ENCODE measurements around the gene KCNN3. TPM values are rescaled to one million over a fixed set of nuclear protein-coding genes. Genes with fewer than 3 reads are reported as not detected.

Gene KCNN3
- total RNA-seq, 4 donors from 2014 or later = under 0.01 to 0.57 (median 0.08) TPM

- TF ChIP-seq CTCF (IDR thresholded peaks at IDR 0.05; ENCODE audit: low read depth) = no peak
These were observed 105.3 kb downstream of the KCNN3 start for GRCh38 chr1:154764773-154765172.

- no peak for TF ChIP-seq CTCF (IDR thresholded peaks at IDR 0.05; ENCODE audit: low read depth)
These were observed 105.9 kb downstream of the KCNN3 start for GRCh38 chr1:154764181-154764580.

DNA sequence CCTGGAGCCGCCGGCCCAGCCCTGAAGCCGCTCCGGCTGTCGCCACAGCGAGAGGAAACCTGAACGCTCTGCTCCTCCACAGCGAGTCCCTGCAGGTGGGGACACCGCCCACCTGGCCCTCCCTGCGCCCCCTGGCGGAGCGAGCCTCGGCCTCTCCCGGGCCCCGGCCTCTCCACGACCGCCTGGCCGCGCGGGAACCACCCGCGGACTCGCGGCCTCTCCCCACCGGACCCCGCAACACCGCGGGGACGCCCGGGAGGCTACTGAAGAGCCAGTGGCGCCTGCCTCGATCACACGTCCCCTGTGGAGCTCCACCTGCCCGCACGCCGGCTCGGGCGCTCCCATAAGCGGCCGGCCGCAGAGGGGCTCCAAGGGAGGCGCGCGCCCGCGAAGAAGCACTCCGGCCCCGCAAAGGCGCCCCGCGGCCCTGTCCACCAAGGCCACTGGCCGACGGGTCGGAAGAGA, 109.6 kb downstream of the KCNN3 start:
- TF ChIP-seq CTCF (IDR thresholded peaks at IDR 0.05; ENCODE audit: low read depth) = no peak

GRCh38 chr1:154759793-154760192, 110.3 kb downstream of the KCNN3 start:
- no peak for TF ChIP-seq CTCF (IDR thresholded peaks at IDR 0.05; ENCODE audit: low read depth)

DNA sequence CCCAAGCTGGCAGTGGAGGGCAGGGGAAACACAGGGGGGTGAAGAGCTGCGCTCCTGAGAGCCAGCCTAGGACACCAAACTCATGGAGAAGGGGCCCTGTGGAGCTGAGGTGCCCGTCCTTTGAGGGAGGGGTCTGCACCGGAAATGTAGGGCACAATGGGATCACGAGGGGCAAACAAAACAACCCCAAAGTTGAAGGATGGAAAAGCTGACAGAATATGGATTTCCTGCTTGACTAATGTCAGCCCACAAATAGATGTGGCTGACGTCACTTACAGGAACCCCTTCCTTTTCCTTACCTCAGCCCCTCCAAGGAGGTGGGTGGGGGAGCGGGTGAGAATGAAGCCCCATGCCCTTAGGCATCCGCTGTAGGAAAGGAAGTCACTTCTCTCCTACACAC, 110.9 kb downstream of the KCNN3 start:
- TF ChIP-seq CTCF (IDR thresholded peaks at IDR 0.05; ENCODE audit: low read depth) = no peak

- no peak for TF ChIP-seq CTCF (IDR thresholded peaks at IDR 0.05; ENCODE audit: low read depth)
These were observed 111.7 kb downstream of the KCNN3 start for GRCh38 chr1:154758346-154758745.

GRCh38 chr1:154756793-154757548, 113.1 kb downstream of the KCNN3 start:
- TF ChIP-seq CTCF (IDR thresholded peaks at IDR 0.05; ENCODE audit: low read depth) = no peak
